BLaER1 treated with 17β-estradiol and CSF1 and Interleukin-3, amounts not matched to agents 10 nM and 100 nM (cell line): ENCODE results near the gene LSS.
A peak's percentile ranks its signal among the peaks of the same experiment; 100 is the strongest.
"Not testable (repeated sequence)": the region's sequence is repeated elsewhere in the genome, so short reads cannot be mapped to it uniquely, and the experiment has no call there.

Experiments
- H3K27ac ChIP-seq, 11 experiments: shearing (Covaris generic); formaldehyde crosslinking; 2 replicates each; pipeline ENCODE4 v1.8.1; 2022
- H3K27me3 ChIP-seq, 11 experiments: shearing (Covaris generic); formaldehyde crosslinking; 2 replicates each; pipeline ENCODE4 v1.8.1; 2022
- H3K36me3 ChIP-seq, 11 experiments: shearing (Covaris generic); formaldehyde crosslinking; 2 replicates each; pipeline ENCODE4 v1.8.1; 2022
- H3K4me1 ChIP-seq, 10 experiments: shearing (Covaris generic); formaldehyde crosslinking; 2 replicates each; pipeline ENCODE4 v1.8.1; 2022
- H3K4me2 ChIP-seq, 11 experiments: shearing (Covaris generic); formaldehyde crosslinking; 2 replicates each; pipeline ENCODE4 v1.8.1; 2022
- H3K4me3 ChIP-seq, 10 experiments: shearing (Covaris generic); formaldehyde crosslinking; 2 replicates each; pipeline ENCODE4 v1.8.1; 2022
- H3K9ac ChIP-seq, 11 experiments: shearing (Covaris generic); formaldehyde crosslinking; 2 replicates each; pipeline ENCODE4 v1.8.1; 2022
- H3K9me3 ChIP-seq, 11 experiments: shearing (Covaris generic); formaldehyde crosslinking; replicated peaks in 1 of 11; 2 replicates each; pipeline ENCODE4 v1.8.1; 2022
- H4K20me1 ChIP-seq, 11 experiments: shearing (Covaris generic); formaldehyde crosslinking; 2 replicates each; pipeline ENCODE4 v1.8.1; 2022
- Cebpa-rat ChIP-seq, 11 experiments: shearing (Covaris generic); IDR thresholded peaks; 2 replicates each; pipeline ENCODE4 v1.8.1; 2022

Gene LSS

DNA sequence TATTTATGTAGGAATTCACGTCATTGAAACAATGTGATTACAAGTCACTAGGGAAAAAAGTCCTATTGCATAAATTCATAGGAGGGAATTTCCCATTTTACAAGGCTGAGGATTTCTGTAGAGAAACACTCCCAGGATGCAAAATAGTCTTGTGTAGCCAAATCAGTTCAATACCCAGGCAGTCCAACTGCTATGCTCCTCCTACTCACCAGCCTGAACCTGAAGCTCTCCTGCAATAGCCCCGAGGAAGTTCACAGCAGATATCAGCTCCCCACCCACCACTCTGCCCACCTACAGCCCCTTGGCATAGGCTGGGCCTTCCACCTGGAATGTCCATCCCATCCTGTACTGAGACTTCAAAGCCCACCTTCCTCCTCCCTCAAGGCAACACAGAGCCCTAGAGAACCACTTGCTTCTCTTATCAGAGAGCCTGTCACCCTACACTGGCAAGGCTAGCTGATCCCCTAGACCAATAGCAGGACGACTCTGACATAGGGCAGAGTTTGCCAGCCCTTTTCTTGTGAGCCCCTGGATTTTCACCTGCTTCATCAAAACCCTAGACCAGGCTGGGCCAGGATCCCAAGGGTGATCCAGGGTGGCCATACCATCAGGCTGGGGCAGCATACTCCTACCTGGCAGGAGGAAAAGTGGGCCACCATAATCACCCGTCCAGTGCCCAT, 1.5 kb downstream of the LSS start:
- Histone ChIP-seq H3K36me3 (peaks cover 15 to 29% (median 21%) of the 10 kb centered on the region in 11 experiments), H3K27me3 (no peaks in the 10 kb centered on the region), H3K27ac (peak overlapping the region in 4 of 11 experiments; percentile 83 to 92 (median 88); a peak in 7 of 22 replicates), H3K4me3 (peak overlapping the region; percentile 90 to 98 (median 94)), H3K4me1 (peaks cover 42 to 52% (median 45%) of the 10 kb centered on the region in 10 experiments), H3K4me2 (peak overlapping the region; percentile 86 to 99 (median 95)), H3K9ac (peak overlapping the region; percentile 80 to 96 (median 88); a peak in 20 of 22 replicates), H3K9me3 (peaks cover 0 to 6% (median 0%) of the 10 kb centered on the region in 11 experiments; a peak in 3 of 22 replicates), H4K20me1 (peaks cover 13 to 42% (median 33%) of the 10 kb centered on the region in 11 experiments; a peak in 18 of 22 replicates)
- TF ChIP-seq Cebpa-rat (IDR thresholded peaks at IDR 0.05), result no peak

DNA sequence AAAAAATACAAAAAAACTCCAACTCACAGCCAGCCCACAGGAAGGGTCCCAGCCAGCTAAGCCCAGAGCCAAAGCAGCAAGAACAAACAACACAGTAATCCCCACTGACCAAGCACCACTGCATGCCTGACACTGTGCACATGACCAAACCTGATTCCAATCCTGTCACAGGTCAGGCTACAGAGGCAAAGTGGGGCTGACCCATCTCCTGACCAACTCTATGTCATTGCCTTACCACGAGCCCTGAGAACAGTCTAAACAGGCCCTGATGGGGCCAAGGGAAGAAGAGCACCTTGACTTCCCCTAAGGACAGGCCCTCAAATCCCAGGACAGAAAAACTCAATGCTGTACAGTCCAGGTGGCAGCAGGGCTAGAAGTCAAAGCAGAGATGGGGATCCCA, 2.4 kb downstream of the LSS start:
- H3K27ac ChIP-seq, result peak overlapping the region in 3 of 11 experiments; percentile 57 to 92 (median 77); a peak in 6 of 22 replicates

DNA sequence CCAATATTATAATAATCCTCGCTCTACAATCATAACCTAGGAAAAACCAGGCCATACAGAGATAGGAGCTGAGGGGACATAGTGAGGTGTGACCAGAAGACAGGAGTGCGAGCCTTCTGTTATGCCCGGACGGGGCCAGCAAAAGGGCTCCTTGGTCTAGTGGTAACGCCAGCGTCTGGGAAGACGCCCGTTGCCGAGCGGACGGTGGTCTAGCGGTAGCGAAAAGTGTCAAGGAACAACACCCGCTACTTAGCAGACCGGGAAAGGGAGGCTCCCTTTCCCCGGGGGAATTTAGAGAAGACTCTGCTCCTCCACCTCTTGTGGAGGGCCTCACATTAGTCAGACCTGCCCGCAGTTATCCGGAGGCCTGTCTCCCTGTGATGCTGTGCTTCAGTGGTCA, 4.9 kb downstream of the LSS start:
- H3K36me3 ChIP-seq, result peaks cover 0 to 50% (median 39%) of the 10 kb centered on the region in 11 experiments; a peak in 18 of 22 replicates
- not testable (repeated sequence) for H3K4me2 ChIP-seq, H3K9ac ChIP-seq, H3K9me3 ChIP-seq, H3K27ac ChIP-seq, H3K27me3 ChIP-seq, H3K4me3 ChIP-seq
- peaks cover 25 to 38% (median 33%) of the 10 kb centered on the region in 10 experiments for H3K4me1 ChIP-seq
- H4K20me1 ChIP-seq, result peaks cover 24 to 76% (median 61%) of the 10 kb centered on the region in 11 experiments; a peak in 18 of 22 replicates

More for the DNA sequence above, 2.4 kb downstream of the LSS start:
- Histone ChIP-seq H4K20me1 (peaks cover 15 to 51% (median 40%) of the 10 kb centered on the region in 11 experiments; a peak in 18 of 22 replicates), H3K4me1 (peaks cover 39 to 44% (median 43%) of the 10 kb centered on the region in 10 experiments), H3K9me3 (no peaks in the 10 kb centered on the region), H3K27me3 (no peaks in the 10 kb centered on the region), H3K4me3 (peak overlapping the region in 3 of 10 experiments; percentile 95 to 97 (median 95); a peak in 6 of 20 replicates), H3K4me2 (peak overlapping the region; percentile 86 to 99 (median 95); a peak in 21 of 22 replicates), H3K9ac (peak overlapping the region in 4 of 11 experiments; percentile 11 to 96 (median 92); a peak in 6 of 22 replicates), H3K36me3 (peaks cover 7 to 29% (median 25%) of the 10 kb centered on the region in 11 experiments; a peak in 21 of 22 replicates)
- no peak for TF ChIP-seq Cebpa-rat (IDR thresholded peaks at IDR 0.05)

DNA sequence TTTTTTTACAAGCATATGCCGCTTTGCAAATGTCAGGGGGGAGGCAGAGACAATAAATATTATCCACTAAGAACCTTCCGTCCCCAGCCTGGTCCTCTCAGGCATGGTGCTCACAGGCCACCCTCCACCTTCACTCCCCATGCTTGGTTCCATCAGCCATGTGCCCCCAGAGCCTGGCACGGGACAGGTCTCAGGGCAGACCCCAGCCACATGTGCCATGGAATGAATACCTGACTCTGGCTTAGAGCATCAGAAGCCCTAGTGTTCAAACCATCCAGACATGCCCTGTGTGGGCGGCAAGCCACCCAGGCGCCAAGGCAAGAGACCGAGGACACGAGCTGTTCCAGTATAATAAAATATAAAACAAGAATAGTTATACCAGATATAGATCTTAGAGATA, 5.4 kb downstream of the LSS start:
- Histone ChIP-seq H3K4me2 (no peak overlapping the region), H3K9me3 (no peaks in the 10 kb centered on the region), H3K27me3 (no peaks in the 10 kb centered on the region), H3K36me3 (peaks cover 0 to 53% (median 39%) of the 10 kb centered on the region in 11 experiments; a peak in 18 of 22 replicates), H3K4me1 (peaks cover 25 to 37% (median 33%) of the 10 kb centered on the region in 10 experiments), H3K27ac (no peak overlapping the region), H3K9ac (peak overlapping the region in 1 of 11 experiments; percentile 34; a peak in 1 of 22 replicates), H3K4me3 (no peak overlapping the region), H4K20me1 (peaks cover 24 to 81% (median 61%) of the 10 kb centered on the region in 11 experiments; a peak in 18 of 22 replicates)
- TF ChIP-seq Cebpa-rat (IDR thresholded peaks at IDR 0.05), result no peak

DNA sequence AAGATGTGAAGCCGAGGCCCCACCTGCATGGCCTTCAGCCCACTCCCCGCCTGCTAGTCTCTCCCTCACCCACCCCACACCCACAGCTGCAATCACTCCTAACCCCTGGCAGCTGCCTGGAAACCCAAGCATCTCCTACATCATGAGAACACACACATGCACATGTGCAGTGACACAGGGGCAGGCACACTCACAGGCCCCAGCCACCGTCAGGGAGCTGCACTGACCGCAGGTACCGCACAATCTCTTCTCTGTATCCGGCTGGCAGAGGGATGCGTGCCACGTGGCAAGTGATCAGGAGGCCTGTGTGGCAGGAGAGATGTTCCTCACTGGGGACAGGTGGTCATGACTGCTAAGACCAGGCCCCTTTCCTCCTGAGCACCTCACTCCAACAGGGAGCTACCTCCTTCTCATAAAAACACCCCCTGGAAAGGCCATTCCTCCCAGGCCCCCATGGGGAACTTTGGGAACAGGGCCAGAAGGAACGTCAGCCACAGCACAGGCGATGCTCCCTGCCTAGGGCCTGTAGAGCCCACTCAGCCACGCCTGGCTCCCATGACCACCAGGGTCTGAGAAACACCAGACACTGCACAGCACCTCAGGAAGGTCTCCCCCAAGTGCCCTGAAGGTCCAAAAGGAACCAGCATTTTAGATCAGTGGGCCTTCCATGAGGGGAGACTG, 6.0 kb downstream of the LSS start:
- Histone ChIP-seq H3K4me3 (no peak overlapping the region), H3K27me3 (no peaks in the 10 kb centered on the region), H3K9me3 (no peaks in the 10 kb centered on the region), H3K36me3 (peaks cover 0 to 56% (median 39%) of the 10 kb centered on the region in 11 experiments; a peak in 18 of 22 replicates), H3K9ac (peak overlapping the region in 2 of 11 experiments; percentile 24 to 34; a peak in 2 of 22 replicates), H3K4me1 (peaks cover 24 to 33% (median 30%) of the 10 kb centered on the region in 10 experiments), H4K20me1 (peaks cover 21 to 85% (median 61%) of the 10 kb centered on the region in 11 experiments; a peak in 18 of 22 replicates), H3K4me2 (no peak overlapping the region), H3K27ac (no peak overlapping the region)
- no peak for TF ChIP-seq Cebpa-rat (IDR thresholded peaks at IDR 0.05)

DNA sequence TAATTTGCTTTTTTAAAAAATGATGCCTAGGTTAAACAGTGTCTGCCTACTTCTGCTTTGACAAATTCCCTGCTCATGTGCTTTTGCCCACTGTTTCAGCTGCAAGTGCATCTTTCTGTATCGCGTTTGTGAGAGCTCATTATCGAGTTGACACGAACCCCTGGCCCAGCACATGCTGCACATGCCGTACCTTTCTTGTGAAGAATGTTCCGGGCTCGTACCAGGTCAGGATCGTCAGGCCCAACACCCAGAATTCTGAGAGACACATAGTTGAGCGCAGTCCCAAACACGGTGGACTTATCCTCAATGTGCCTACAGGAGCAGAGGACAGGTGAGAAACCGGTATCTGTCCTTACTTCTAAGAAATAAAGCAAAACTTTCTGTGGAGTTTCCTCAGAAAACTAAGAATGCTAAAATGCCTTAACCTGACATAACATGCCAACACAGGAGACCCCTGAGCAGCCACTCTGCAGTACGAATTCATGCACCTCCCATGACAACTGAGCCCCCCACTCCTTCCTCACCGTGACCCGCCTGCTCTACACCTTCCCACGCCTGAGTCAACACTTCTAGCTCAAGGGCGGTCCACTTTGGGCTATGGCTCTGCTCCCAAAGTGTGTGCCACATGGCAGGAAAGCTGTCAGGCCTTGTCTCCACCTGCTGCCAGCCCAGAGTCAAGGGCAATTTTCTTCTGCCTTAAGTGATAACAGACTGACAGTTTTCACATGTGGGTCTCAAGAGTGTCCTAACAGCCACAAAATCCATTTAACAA, 6.7 kb downstream of the LSS start:
- no peak for TF ChIP-seq Cebpa-rat (IDR thresholded peaks at IDR 0.05)
- no peak overlapping the region for H3K4me2 ChIP-seq
- H3K9ac ChIP-seq, result peak overlapping the region in 1 of 11 experiments; percentile 24; a peak in 1 of 22 replicates
- H3K4me1 ChIP-seq, result peaks cover 17 to 33% (median 28%) of the 10 kb centered on the region in 10 experiments
- H3K4me3 ChIP-seq, result no peak overlapping the region
- no peaks in the 10 kb centered on the region for H3K9me3 ChIP-seq
- H3K27ac ChIP-seq, result no peak overlapping the region
- peaks cover 14 to 91% (median 58%) of the 10 kb centered on the region in 11 experiments; a peak in 18 of 22 replicates for H4K20me1 ChIP-seq
- no peaks in the 10 kb centered on the region for H3K27me3 ChIP-seq
- H3K36me3 ChIP-seq, result peaks cover 0 to 63% (median 39%) of the 10 kb centered on the region in 11 experiments; a peak in 18 of 22 replicates

DNA sequence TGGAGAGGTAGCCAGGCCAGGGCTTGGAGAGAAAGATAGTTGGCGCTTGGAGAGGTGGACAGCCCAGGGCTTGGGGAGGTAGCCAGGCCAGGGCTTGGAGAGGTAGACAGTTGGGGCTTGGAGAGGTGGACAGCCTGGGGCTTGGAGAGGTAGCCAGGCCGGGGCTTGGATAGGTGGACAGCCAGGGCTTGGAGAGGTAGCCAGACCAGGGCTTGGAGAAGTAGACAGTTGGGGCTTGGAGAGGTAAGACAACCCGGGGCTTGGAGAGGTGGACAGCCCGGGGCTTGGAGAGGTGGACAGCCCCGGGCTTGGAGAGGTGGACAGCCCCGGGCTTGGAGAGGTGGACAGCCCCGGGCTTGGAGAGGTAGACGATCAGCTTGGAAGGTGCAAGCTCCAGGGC, 7.7 kb downstream of the LSS start:
- Histone ChIP-seq H3K4me3 (no peak overlapping the region), H3K27me3 (no peaks in the 10 kb centered on the region), H3K36me3 (peaks cover 0 to 73% (median 45%) of the 10 kb centered on the region in 11 experiments; a peak in 18 of 22 replicates), H3K9me3 (no peaks in the 10 kb centered on the region), H3K4me1 (peaks cover 7 to 29% (median 23%) of the 10 kb centered on the region in 10 experiments; a peak in 19 of 20 replicates), H3K27ac (no peak overlapping the region), H3K9ac (no peak overlapping the region), H3K4me2 (no peak overlapping the region), H4K20me1 (peaks cover 5 to 93% (median 56%) of the 10 kb centered on the region in 11 experiments; a peak in 16 of 22 replicates)
- no peak for TF ChIP-seq Cebpa-rat (IDR thresholded peaks at IDR 0.05)

DNA sequence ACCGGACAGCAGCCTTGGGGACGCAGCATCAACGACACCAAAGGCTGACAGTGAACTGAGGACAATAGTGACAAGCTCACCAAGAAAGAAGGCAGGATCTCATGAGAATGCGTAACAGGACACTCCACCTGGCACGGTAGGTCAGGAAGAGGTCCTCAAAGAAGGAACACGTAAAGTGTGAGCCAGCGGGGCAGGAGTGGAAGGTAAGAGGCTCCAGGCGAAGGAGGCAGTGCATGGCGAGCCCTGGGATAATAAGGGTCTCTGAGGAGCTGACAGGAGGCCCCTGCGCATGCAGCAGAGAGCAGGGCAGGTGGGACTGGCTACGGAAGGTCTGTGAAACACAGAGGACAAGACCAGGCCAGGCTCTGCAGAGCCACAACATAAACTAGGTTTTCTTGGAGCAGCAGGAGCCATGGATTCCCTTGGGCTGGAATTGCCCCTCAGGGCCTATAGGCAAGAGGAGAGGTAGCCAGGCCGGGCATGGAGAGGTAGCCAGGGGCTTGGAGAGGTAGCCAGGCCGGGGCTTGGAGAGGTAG, 8.2 kb downstream of the LSS start:
- Histone ChIP-seq H3K4me3 (no peak overlapping the region), H3K27ac (no peak overlapping the region), H3K9me3 (no peaks in the 10 kb centered on the region), H3K27me3 (no peaks in the 10 kb centered on the region), H3K9ac (no peak overlapping the region), H3K4me1 (peaks cover 2 to 33% (median 23%) of the 10 kb centered on the region in 10 experiments; a peak in 16 of 20 replicates), H3K36me3 (peaks cover 0 to 78% (median 49%) of the 10 kb centered on the region in 11 experiments; a peak in 18 of 22 replicates), H4K20me1 (peaks cover 5 to 93% (median 59%) of the 10 kb centered on the region in 11 experiments; a peak in 16 of 22 replicates), H3K4me2 (no peak overlapping the region)
- TF ChIP-seq Cebpa-rat (IDR thresholded peaks at IDR 0.05), result no peak
